GM23338 (cell line): ENCODE data around the gene DDX54. TPM values are rescaled to one million over a fixed set of nuclear protein-coding genes. Genes with fewer than 3 reads are reported as not detected.

Source experiments
- ATAC-seq: fragments of 200-7000 bp; cut with Tn5 transposase; 3 replicates; pipeline ENCODE4 v1.9.1; 2020
- DNase-seq: peaks from one replicate; pipeline ENCODE4 v3.0.0-alpha.2; 2015; ENCODE audit warnings: low spot score
- H2AFZ ChIP-seq: fragments of 200-600 bp; sonication (generic); 2 replicates; pipeline ENCODE4 v1.8.0; 2016; ENCODE audit warnings: antibody characterized with exemption, mild to moderate bottlenecking, moderate library complexity
- H3F3A ChIP-seq: fragments of 200-600 bp; sonication (generic); replicated peaks from 2 replicates; pipeline ENCODE4 v1.8.0; 2017; ENCODE audit warnings: antibody characterized with exemption, mixed run types, low read depth
- H3K27ac ChIP-seq: fragments of 200-600 bp; sonication (generic); 2 replicates; pipeline ENCODE4 v1.6.1; 2016; ENCODE audit warnings: low read depth
- H3K27me3 ChIP-seq: fragments of 200-600 bp; sonication (generic); 2 replicates; pipeline ENCODE4 v1.8.0; 2016; ENCODE audit warnings: mild to moderate bottlenecking, mixed run types, moderate library complexity; ENCODE audit not compliant: insufficient read depth
- H3K36me3 ChIP-seq: fragments of 200-600 bp; sonication (generic); 2 replicates; pipeline ENCODE4 v1.8.0; 2016; ENCODE audit warnings: mild to moderate bottlenecking; ENCODE audit not compliant: insufficient read depth
- H3K4me1 ChIP-seq: fragments of 200-600 bp; sonication (generic); 2 replicates; pipeline ENCODE4 v1.8.0; 2016; ENCODE audit warnings: mild to moderate bottlenecking, moderate library complexity; ENCODE audit not compliant: insufficient read depth
- H3K4me2 ChIP-seq: fragments of 200-600 bp; sonication (generic); 2 replicates; pipeline ENCODE4 v1.7.1; 2017; ENCODE audit warnings: mixed run types
- H3K4me3 ChIP-seq: fragments of 200-600 bp; sonication (generic); 2 replicates; pipeline ENCODE4 v1.6.1; 2016; ENCODE audit warnings: mixed run types
- H3K79me2 ChIP-seq: fragments of 200-600 bp; sonication (generic); replicated peaks from 2 replicates; pipeline ENCODE4 v1.8.0; 2017; ENCODE audit warnings: mild to moderate bottlenecking; ENCODE audit not compliant: insufficient read depth
- H3K9me2 ChIP-seq: fragments of 200-600 bp; sonication (generic); 2 replicates; pipeline ENCODE4 v1.8.0; 2017; ENCODE audit not compliant: insufficient read depth
- H4K20me1 ChIP-seq: fragments of 200-600 bp; sonication (generic); replicated peaks from 2 replicates; pipeline ENCODE4 v1.8.0; 2017; ENCODE audit warnings: mild to moderate bottlenecking; ENCODE audit not compliant: insufficient read depth
- H3K27ac Mint-ChIP-seq: 2 replicates; pipeline ENCODE4 v1.8.0; 2020; ENCODE audit warnings: inconsistent platforms, mild to moderate bottlenecking, moderate library complexity, mixed read lengths
- H3K27me3 Mint-ChIP-seq: 3 replicates; pipeline ENCODE4 v1.8.0; 2022; ENCODE audit warnings: low read depth, mild to moderate bottlenecking, moderate library complexity, mixed read lengths, inconsistent platforms; ENCODE audit not compliant: insufficient read depth, poor library complexity
- H3K36me3 Mint-ChIP-seq: 3 replicates; pipeline ENCODE4 v1.8.0; 2021; ENCODE audit warnings: low read depth, mild to moderate bottlenecking, inconsistent platforms, moderate library complexity, mixed read lengths
- H3K4me1 Mint-ChIP-seq: 3 replicates; pipeline ENCODE4 v1.8.0; 2020; ENCODE audit warnings: mild to moderate bottlenecking, inconsistent platforms, mixed read lengths
- H3K4me3 Mint-ChIP-seq: 3 replicates; pipeline ENCODE4 v1.8.0; 2021; ENCODE audit warnings: moderate library complexity, mild to moderate bottlenecking, inconsistent platforms, mixed read lengths
- H3K9me3 Mint-ChIP-seq: 3 replicates; pipeline ENCODE4 v1.8.0; 2020; ENCODE audit warnings: moderate library complexity, mild to moderate bottlenecking, inconsistent platforms, mixed read lengths
- CREB1 ChIP-seq: fragments of 250-450 bp; sonication (Bioruptor Pico); IDR thresholded peaks from 2 replicates; pipeline ENCODE4 v1.5.0; 2020; ENCODE audit warnings: low read depth, mild to moderate bottlenecking, moderate library complexity
- EZH2 ChIP-seq: fragments of 200-600 bp; sonication (generic); IDR thresholded peaks from one replicate; pipeline ENCODE4 v1.8.0; 2017; ENCODE audit warnings: antibody characterized with exemption, mild to moderate bottlenecking, low read depth; ENCODE audit not compliant: unreplicated experiment
- EZH2phosphoT487 ChIP-seq: fragments of 200-600 bp; sonication (generic); IDR thresholded peaks from one replicate; pipeline ENCODE4 v1.8.1; 2018; ENCODE audit warnings: antibody characterized with exemption; ENCODE audit not compliant: unreplicated experiment
- JUNB ChIP-seq: IDR thresholded peaks from one replicate; pipeline ENCODE4 v1.6.1; 2016; ENCODE audit warnings: antibody characterized with exemption; ENCODE audit not compliant: unreplicated experiment
- NANOG ChIP-seq: IDR thresholded peaks from 2 replicates; pipeline ENCODE4 v1.6.1; 2016; ENCODE audit warnings: antibody characterized with exemption, borderline replicate concordance
- POLR2AphosphoS5 ChIP-seq: IDR thresholded peaks from 2 replicates; pipeline ENCODE4 v1.6.1; 2016; ENCODE audit warnings: antibody characterized with exemption, low read depth
- REST ChIP-seq: IDR thresholded peaks from one replicate; pipeline ENCODE4 v1.6.1; 2018; ENCODE audit warnings: antibody characterized with exemption; ENCODE audit not compliant: unreplicated experiment
- STAT1 ChIP-seq: IDR thresholded peaks from one replicate; pipeline ENCODE4 v1.6.1; 2016; ENCODE audit warnings: antibody characterized with exemption; ENCODE audit not compliant: unreplicated experiment
- ZNF114 ChIP-seq: fragments of 250-450 bp; sonication (Bioruptor Pico); IDR thresholded peaks from 2 replicates; pipeline ENCODE4 v1.5.0; 2020; ENCODE audit warnings: mild to moderate bottlenecking, moderate library complexity
- ZNF331 ChIP-seq: fragments of 250-450 bp; sonication (Bioruptor Pico); IDR thresholded peaks from 2 replicates; pipeline ENCODE4 v1.5.0; 2020; ENCODE audit warnings: low read depth, mild to moderate bottlenecking, moderate library complexity
- polyA plus RNA-seq: library from polyadenylated mRNA; unstranded; fragments of >200 nt; fragmentation: Nextera tagmentation; extraction: Ambion mirVana; gene quantifications from 2 replicates; pipeline ENCODE4 v1.2.1, GENCODE V29; 2016
- total RNA-seq: library from RNA; depleted of rRNA; stranded (reverse); fragments of >200 nt; shearing (Covaris generic); gene quantifications from 2 replicates; pipeline ENCODE4 v1.2.3, GENCODE V29; 2014
- TF ChIP-seq, protein P1 (sequence below): fragments of 250-450 bp; sonication (Bioruptor Pico); IDR thresholded peaks from 2 replicates; pipeline ENCODE4 v1.5.0; 2020; ENCODE audit warnings: mild to moderate bottlenecking, moderate library complexity
- TF ChIP-seq, protein P2 (sequence below): IDR thresholded peaks from 2 replicates; pipeline ENCODE4 v1.6.1; 2016; ENCODE audit warnings: antibody characterized with exemption
- TF ChIP-seq, protein P3 (sequence below), 2 experiments: fragments of 200-600 bp in 1 of 2; sonication (generic) in 1 of 2; conservative IDR thresholded peaks; 2 replicates each; pipeline versions ENCODE4 v1.5.1 to v1.6.1; 2016 to 2017; ENCODE audit warnings: antibody characterized with exemption in 2 of 2, low read depth in 2 of 2, mild to moderate bottlenecking in 2 of 2, moderate library complexity in 1 of 2

The DDX54 gene
- total and polyA plus RNA-seq, 2 experiments from 2014 or later, result 84.1 to 89.4 TPM

DNA sequence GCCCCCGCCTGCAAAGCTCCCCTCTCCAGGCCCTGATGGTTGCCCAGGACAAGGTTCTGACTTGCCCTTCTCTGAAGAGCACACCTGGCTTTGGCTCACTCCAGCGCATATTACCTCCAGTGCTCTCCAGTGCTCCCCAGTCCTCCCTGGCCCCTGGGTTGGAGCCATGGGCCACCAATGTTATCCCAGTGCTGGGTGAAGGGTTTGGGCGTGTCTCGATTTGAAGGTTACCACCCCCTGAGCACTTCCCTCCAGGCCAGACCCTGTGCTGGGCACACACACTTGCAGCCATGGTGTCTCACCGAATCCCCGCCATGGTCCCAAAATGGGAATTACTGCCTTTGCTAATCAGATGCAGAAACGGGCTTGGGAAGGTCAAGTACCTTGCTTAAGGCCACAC, 11.3 kb upstream of the DDX54 start (continued):
- TF ChIP-seq ZNF114, result no peak

GRCh38 chr12:113195598-113195997, 10.3 kb upstream of the DDX54 start:
- TF ChIP-seq REST (no peak), EZH2phosphoT487 (no peak), ZNF331 (CRISPR knock-in tag) (no peak), NANOG (no peak), EZH2 (no peak), ZNF114 (no peak), CREB1 (no peak), JUNB (no peak), STAT1 (no peak), POLR2AphosphoS5 (no peak)
- TF ChIP-seq, protein P1, sequence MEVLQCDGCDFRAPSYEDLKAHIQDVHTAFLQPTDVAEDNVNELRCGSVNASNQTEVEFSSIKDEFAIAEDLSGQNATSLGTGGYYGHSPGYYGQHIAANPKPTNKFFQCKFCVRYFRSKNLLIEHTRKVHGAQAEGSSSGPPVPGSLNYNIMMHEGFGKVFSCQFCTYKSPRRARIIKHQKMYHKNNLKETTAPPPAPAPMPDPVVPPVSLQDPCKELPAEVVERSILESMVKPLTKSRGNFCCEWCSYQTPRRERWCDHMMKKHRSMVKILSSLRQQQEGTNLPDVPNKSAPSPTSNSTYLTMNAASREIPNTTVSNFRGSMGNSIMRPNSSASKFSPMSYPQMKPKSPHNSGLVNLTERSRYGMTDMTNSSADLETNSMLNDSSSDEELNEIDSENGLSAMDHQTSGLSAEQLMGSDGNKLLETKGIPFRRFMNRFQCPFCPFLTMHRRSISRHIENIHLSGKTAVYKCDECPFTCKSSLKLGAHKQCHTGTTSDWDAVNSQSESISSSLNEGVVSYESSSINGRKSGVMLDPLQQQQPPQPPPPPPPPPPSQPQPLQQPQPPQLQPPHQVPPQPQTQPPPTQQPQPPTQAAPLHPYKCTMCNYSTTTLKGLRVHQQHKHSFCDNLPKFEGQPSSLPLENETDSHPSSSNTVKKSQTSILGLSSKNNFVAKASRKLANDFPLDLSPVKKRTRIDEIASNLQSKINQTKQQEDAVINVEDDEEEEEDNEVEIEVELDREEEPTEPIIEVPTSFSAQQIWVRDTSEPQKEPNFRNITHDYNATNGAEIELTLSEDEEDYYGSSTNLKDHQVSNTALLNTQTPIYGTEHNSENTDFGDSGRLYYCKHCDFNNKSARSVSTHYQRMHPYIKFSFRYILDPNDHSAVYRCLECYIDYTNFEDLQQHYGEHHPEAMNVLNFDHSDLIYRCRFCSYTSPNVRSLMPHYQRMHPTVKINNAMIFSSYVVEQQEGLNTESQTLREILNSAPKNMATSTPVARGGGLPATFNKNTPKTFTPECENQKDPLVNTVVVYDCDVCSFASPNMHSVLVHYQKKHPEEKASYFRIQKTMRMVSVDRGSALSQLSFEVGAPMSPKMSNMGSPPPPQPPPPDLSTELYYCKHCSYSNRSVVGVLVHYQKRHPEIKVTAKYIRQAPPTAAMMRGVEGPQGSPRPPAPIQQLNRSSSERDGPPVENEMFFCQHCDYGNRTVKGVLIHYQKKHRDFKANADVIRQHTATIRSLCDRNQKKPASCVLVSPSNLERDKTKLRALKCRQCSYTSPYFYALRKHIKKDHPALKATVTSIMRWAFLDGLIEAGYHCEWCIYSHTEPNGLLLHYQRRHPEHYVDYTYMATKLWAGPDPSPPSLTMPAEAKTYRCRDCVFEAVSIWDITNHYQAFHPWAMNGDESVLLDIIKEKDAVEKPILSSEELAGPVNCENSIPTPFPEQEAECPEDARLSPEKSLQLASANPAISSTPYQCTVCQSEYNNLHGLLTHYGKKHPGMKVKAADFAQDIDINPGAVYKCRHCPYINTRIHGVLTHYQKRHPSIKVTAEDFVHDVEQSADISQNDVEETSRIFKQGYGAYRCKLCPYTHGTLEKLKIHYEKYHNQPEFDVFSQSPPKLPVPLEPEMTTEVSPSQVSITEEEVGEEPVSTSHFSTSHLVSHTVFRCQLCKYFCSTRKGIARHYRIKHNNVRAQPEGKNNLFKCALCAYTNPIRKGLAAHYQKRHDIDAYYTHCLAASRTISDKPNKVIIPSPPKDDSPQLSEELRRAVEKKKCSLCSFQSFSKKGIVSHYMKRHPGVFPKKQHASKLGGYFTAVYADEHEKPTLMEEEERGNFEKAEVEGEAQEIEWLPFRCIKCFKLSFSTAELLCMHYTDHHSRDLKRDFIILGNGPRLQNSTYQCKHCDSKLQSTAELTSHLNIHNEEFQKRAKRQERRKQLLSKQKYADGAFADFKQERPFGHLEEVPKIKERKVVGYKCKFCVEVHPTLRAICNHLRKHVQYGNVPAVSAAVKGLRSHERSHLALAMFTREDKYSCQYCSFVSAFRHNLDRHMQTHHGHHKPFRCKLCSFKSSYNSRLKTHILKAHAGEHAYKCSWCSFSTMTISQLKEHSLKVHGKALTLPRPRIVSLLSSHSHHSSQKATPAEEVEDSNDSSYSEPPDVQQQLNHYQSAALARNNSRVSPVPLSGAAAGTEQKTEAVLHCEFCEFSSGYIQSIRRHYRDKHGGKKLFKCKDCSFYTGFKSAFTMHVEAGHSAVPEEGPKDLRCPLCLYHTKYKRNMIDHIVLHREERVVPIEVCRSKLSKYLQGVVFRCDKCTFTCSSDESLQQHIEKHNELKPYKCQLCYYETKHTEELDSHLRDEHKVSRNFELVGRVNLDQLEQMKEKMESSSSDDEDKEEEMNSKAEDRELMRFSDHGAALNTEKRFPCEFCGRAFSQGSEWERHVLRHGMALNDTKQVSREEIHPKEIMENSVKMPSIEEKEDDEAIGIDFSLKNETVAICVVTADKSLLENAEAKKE, result no peak
- TF ChIP-seq, protein P2, sequence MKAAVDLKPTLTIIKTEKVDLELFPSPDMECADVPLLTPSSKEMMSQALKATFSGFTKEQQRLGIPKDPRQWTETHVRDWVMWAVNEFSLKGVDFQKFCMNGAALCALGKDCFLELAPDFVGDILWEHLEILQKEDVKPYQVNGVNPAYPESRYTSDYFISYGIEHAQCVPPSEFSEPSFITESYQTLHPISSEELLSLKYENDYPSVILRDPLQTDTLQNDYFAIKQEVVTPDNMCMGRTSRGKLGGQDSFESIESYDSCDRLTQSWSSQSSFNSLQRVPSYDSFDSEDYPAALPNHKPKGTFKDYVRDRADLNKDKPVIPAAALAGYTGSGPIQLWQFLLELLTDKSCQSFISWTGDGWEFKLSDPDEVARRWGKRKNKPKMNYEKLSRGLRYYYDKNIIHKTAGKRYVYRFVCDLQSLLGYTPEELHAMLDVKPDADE, result no peak
- TF ChIP-seq, protein P3, sequence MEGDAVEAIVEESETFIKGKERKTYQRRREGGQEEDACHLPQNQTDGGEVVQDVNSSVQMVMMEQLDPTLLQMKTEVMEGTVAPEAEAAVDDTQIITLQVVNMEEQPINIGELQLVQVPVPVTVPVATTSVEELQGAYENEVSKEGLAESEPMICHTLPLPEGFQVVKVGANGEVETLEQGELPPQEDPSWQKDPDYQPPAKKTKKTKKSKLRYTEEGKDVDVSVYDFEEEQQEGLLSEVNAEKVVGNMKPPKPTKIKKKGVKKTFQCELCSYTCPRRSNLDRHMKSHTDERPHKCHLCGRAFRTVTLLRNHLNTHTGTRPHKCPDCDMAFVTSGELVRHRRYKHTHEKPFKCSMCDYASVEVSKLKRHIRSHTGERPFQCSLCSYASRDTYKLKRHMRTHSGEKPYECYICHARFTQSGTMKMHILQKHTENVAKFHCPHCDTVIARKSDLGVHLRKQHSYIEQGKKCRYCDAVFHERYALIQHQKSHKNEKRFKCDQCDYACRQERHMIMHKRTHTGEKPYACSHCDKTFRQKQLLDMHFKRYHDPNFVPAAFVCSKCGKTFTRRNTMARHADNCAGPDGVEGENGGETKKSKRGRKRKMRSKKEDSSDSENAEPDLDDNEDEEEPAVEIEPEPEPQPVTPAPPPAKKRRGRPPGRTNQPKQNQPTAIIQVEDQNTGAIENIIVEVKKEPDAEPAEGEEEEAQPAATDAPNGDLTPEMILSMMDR (conservative IDR thresholded peaks at IDR 0.05; ENCODE audit: low read depth in 2 of 2), result no peak
- no peaks in the 10 kb centered on the region for H3K9me2 ChIP-seq
- no peaks in the 10 kb centered on the region; the same call in 1 of the 2 replicates for H3K4me1 ChIP-seq
- Mint-ChIP-seq H3K27me3 (peaks cover 8% of the 10 kb centered on the region), H3K9me3 (no peaks in the 10 kb centered on the region), H3K36me3 (peaks cover 17% of the 10 kb centered on the region), H3K4me1 (peaks cover 4% of the 10 kb centered on the region; the same call in 1 of the 3 replicates), H3K4me3 (no peak overlapping the region), H3K27ac (no peak overlapping the region)
- H3K27me3 ChIP-seq, result no peaks in the 10 kb centered on the region
- ATAC-seq, result no peak
- H3K4me2 ChIP-seq, result no peak overlapping the region
- DNase-seq, result no peak
- H3K79me2 ChIP-seq, result no peaks in the 10 kb centered on the region
- H4K20me1 ChIP-seq, result 0 out of 2 replicates have a peak, but pooled peaks cover 3% of the 10 kb centered on the region
- no peak overlapping the region for H2AFZ ChIP-seq
- no peaks in the 10 kb centered on the region for H3F3A ChIP-seq
- H3K4me3 ChIP-seq, result no peak overlapping the region
- 0 out of 2 replicates have a peak, but pooled peaks cover 4% of the 10 kb centered on the region for H3K36me3 ChIP-seq
- no peak overlapping the region for H3K27ac ChIP-seq
